Suprapubic skin (tissue), 4 donors: ENCODE data around the gene L3MBTL2. TPM values are rescaled to one million over a fixed set of nuclear protein-coding genes. Genes with fewer than 3 reads are reported as not detected.

Source experiments
- DNase-seq, 2 donors: peaks; one replicate each; pipeline ENCODE4 v3.0.0-alpha.2; 2019; ENCODE audit warnings: low spot score in 2 of 2
- H3K27ac ChIP-seq: fragments of 200-600 bp; sonication (generic); one replicate; pipeline ENCODE4 v1.5.1; 2019
- H3K27me3 ChIP-seq: fragments of 200-600 bp; sonication (generic); one replicate; pipeline ENCODE4 v1.5.1; 2019
- H3K36me3 ChIP-seq: fragments of 200-600 bp; sonication (generic); one replicate; pipeline ENCODE4 v1.5.1; 2019
- H3K4me1 ChIP-seq: fragments of 200-600 bp; sonication (generic); one replicate; pipeline ENCODE4 v1.5.1; 2019
- H3K4me3 ChIP-seq: fragments of 200-600 bp; sonication (generic); one replicate; pipeline ENCODE4 v1.5.1; 2019; ENCODE audit warnings: mild to moderate bottlenecking
- H3K9me3 ChIP-seq: fragments of 200-600 bp; sonication (generic); one replicate; pipeline ENCODE4 v1.5.1; 2019
- CTCF ChIP-seq, 2 donors: fragments of 200-600 bp in 1 of 2; fragments of 450-650 bp in 1 of 2; sonication (generic) in 1 of 2; IDR thresholded peaks; one replicate each; pipeline ENCODE4 v1.5.1; 2016 to 2019; ENCODE audit warnings: antibody characterized with exemption in 2 of 2, mild to moderate bottlenecking in 1 of 2, moderate library complexity in 1 of 2
- EP300 ChIP-seq: sonication (generic); formaldehyde crosslinking; IDR thresholded peaks from one replicate; pipeline ENCODE4 v1.6.1; 2017; ENCODE audit warnings: antibody characterized with exemption
- POLR2A ChIP-seq, 2 donors: fragments of 450-650 bp; IDR thresholded peaks; one replicate each; pipeline ENCODE4 v1.6.1; 2017; ENCODE audit warnings: antibody characterized with exemption in 2 of 2, mild to moderate bottlenecking in 2 of 2, moderate library complexity in 2 of 2
- POLR2AphosphoS5 ChIP-seq, 3 donors: sonication (generic); formaldehyde crosslinking; IDR thresholded peaks; one replicate each; pipeline ENCODE4 v1.6.1; 2017; ENCODE audit warnings: antibody characterized with exemption in 3 of 3
- WGBS: methylation state at CpG from one replicate; pipeline ENCODE4 v1.1.5; 2018; 5-methylcytosine and 5-hydroxymethylcytosine counted together
- total RNA-seq, 4 donors: library from RNA; depleted of rRNA; stranded (reverse); fragments of >200 nt; gene quantifications; one replicate each; pipeline ENCODE4 v1.1.0, GENCODE V29; 2016

L3MBTL2 gene
- total RNA-seq, 4 donors from 2014 or later, result 13.2 to 36.5 (median 17.4) TPM

GRCh38 chr22:41239443-41240128 is 34.5 kb downstream of the L3MBTL2 start:
- no peak for TF ChIP-seq CTCF (IDR thresholded peaks at IDR 0.05)
- TF ChIP-seq POLR2A (IDR thresholded peaks at IDR 0.05), result no peak
- no peak for TF ChIP-seq POLR2AphosphoS5 (IDR thresholded peaks at IDR 0.05)
- no peak for TF ChIP-seq EP300
- peaks cover 30% of the 10 kb centered on the region for H3K4me1 ChIP-seq
- 63% methylated on average over 10 of the region's 16 CpGs for WGBS

GRCh38 chr22:41240377-41241132 is 35.4 kb downstream of the L3MBTL2 start, which contains the start of gene CHADL:
Gene CHADL (minus strand): TSS chr22:41240931. CDS start chr22:41240881, 50 bp downstream.
- Histone ChIP-seq H3K27me3 (no peaks in the 10 kb centered on the region), H3K27ac (peak within 1 kb of the TSS; percentile 25), H3K4me1 (peaks cover 30% of the 10 kb centered on the region), H3K9me3 (no peaks in the 10 kb centered on the region), H3K36me3 (peaks cover 1% of the 10 kb centered on the region), H3K4me3 (no peak within 1 kb of the TSS)
- no peak for TF ChIP-seq POLR2AphosphoS5 (IDR thresholded peaks at IDR 0.05)
- no peak for TF ChIP-seq EP300
- TF ChIP-seq POLR2A (IDR thresholded peaks at IDR 0.05), result no peak
- TF ChIP-seq CTCF (IDR thresholded peaks at IDR 0.05), result no peak
- WGBS, result 47% methylated on average over 15 of the region's 24 CpGs
- no peak for DNase-seq

More at GRCh38 chr22:41239443-41240128, 34.5 kb downstream of the L3MBTL2 start:
- Histone ChIP-seq H3K4me3 (no peak overlapping the region), H3K9me3 (no peaks in the 10 kb centered on the region), H3K36me3 (no peaks in the 10 kb centered on the region), H3K27ac (no peak overlapping the region), H3K27me3 (no peaks in the 10 kb centered on the region)
- DNase-seq, result no peak

- Histone ChIP-seq H3K4me3 (no peak overlapping the region), H3K9me3 (no peaks in the 10 kb centered on the region), H3K4me1 (peaks cover 30% of the 10 kb centered on the region), H3K36me3 (peaks cover 8% of the 10 kb centered on the region), H3K27me3 (no peaks in the 10 kb centered on the region), H3K27ac (peak overlapping the region; percentile 25)
- TF ChIP-seq POLR2A (IDR thresholded peaks at IDR 0.05) (no peak), EP300 (no peak), POLR2AphosphoS5 (IDR thresholded peaks at IDR 0.05) (no peak), CTCF (IDR thresholded peaks at IDR 0.05) (no peak)
- 93% methylated on average over 5 of the region's 7 CpGs for WGBS
- DNase-seq, result no peak
Observed at GRCh38 chr22:41241133-41241676, 36.1 kb downstream of the L3MBTL2 start.

- WGBS, result 85% methylated on average over 18 of the region's 18 CpGs
Observed at GRCh38 chr22:41242396-41243117, 37.4 kb downstream of the L3MBTL2 start.

More at GRCh38 chr22:41242396-41243117, 37.4 kb downstream of the L3MBTL2 start:
- DNase-seq, result no peak
- Histone ChIP-seq H3K4me3 (no peak overlapping the region), H3K27ac (no peak overlapping the region), H3K9me3 (no peaks in the 10 kb centered on the region), H3K36me3 (peaks cover 19% of the 10 kb centered on the region), H3K4me1 (peaks cover 16% of the 10 kb centered on the region), H3K27me3 (no peaks in the 10 kb centered on the region)
- TF ChIP-seq POLR2A (IDR thresholded peaks at IDR 0.05) (no peak), EP300 (no peak), POLR2AphosphoS5 (IDR thresholded peaks at IDR 0.05) (no peak), CTCF (IDR thresholded peaks at IDR 0.05) (no peak)
